GM19372 (cell line): ENCODE data around the gene CAPS.

ENCODE experiments used
- ATAC-seq: cut with Tn5 transposase; IDR thresholded peaks from one replicate; pipeline ENCODE4 v1.9.1; 2021; ENCODE audit warnings: mild to moderate bottlenecking, low read depth, moderate library complexity; ENCODE audit not compliant: unreplicated experiment

Gene CAPS

GRCh38 chr19:5932609-5933262 lies 18.7 kb downstream of the CAPS start:
- ATAC-seq = no peak

GRCh38 chr19:5933391-5934068 lies 19.5 kb downstream of the CAPS start:
- ATAC-seq = no peak

- ATAC-seq = no peak
These were observed 20.0 kb downstream of the CAPS start for GRCh38 chr19:5934069-5934401.

- no peak for ATAC-seq
These were observed 20.9 kb downstream of the CAPS start for GRCh38 chr19:5934774-5935472.

GRCh38 chr19:5935473-5936291 lies 21.6 kb downstream of the CAPS start:
- ATAC-seq = no peak

- no peak for ATAC-seq
These were observed 22.2 kb downstream of the CAPS start for GRCh38 chr19:5936292-5936592.

GRCh38 chr19:5937550-5937949 lies 23.5 kb downstream of the CAPS start:
- no peak for ATAC-seq

GRCh38 chr19:5940260-5941208 lies 26.5 kb downstream of the CAPS start:
- ATAC-seq = no peak

GRCh38 chr19:5941673-5942072 lies 27.6 kb downstream of the CAPS start:
- no peak for ATAC-seq

- ATAC-seq = no peak
These were observed 29.0 kb downstream of the CAPS start for GRCh38 chr19:5943045-5943444.

GRCh38 chr19:5943623-5944022 lies 29.6 kb downstream of the CAPS start:
- no peak for ATAC-seq

GRCh38 chr19:5947435-5947834 lies 33.4 kb downstream of the CAPS start:
- no peak for ATAC-seq

GRCh38 chr19:5948752-5949564 lies 34.9 kb downstream of the CAPS start:
- ATAC-seq = no peak

- ATAC-seq = no peak
These were observed 35.8 kb downstream of the CAPS start for GRCh38 chr19:5949792-5950305.

GRCh38 chr19:5950741-5951140 lies 36.7 kb downstream of the CAPS start:
- no peak for ATAC-seq

GRCh38 chr19:5951338-5951861 lies 37.3 kb downstream of the CAPS start:
- no peak for ATAC-seq

- ATAC-seq = no peak
These were observed 38.4 kb downstream of the CAPS start for GRCh38 chr19:5952193-5953029.

- no peak for ATAC-seq
These were observed 39.1 kb downstream of the CAPS start for GRCh38 chr19:5953030-5953589.
